GM19328 (cell line): ENCODE results near the gene CPED1.

ENCODE experiments used
- ATAC-seq: cut with Tn5 transposase; IDR thresholded peaks from one replicate; pipeline ENCODE4 v1.9.1; 2021; ENCODE audit warnings: mild to moderate bottlenecking, moderate library complexity; ENCODE audit not compliant: unreplicated experiment

Gene CPED1

GRCh38 chr7:120988591-120989256, at the start of gene CPED1:
TSS of gene CPED1 (plus strand) at chr7:120988711. CDS start at chr7:120989622, 911 bp downstream.
- no peak for ATAC-seq

GRCh38 chr7:120939345-120939744, 49.2 kb upstream of the CPED1 start:
- ATAC-seq, result no peak

GRCh38 chr7:120941064-120941463, 47.4 kb upstream of the CPED1 start:
- no peak for ATAC-seq

GRCh38 chr7:120941856-120942255, 46.7 kb upstream of the CPED1 start:
- no peak for ATAC-seq

GRCh38 chr7:120942861-120943260, 45.6 kb upstream of the CPED1 start:
- ATAC-seq, result no peak

GRCh38 chr7:120944826-120945562, 43.5 kb upstream of the CPED1 start:
- ATAC-seq, result no peak

- ATAC-seq, result no peak
Observed at GRCh38 chr7:120947980-120948379, 40.5 kb upstream of the CPED1 start.

- no peak for ATAC-seq
Observed at GRCh38 chr7:120949393-120949911, 39.1 kb upstream of the CPED1 start.

GRCh38 chr7:120949998-120950538, 38.4 kb upstream of the CPED1 start:
- ATAC-seq, result no peak

GRCh38 chr7:120950539-120951308, 37.8 kb upstream of the CPED1 start, which contains the start of gene ING3:
TSS of gene ING3 (plus strand) at chr7:120950777. CDS start at chr7:120950897, 120 bp downstream.
- peak; percentile 98 for ATAC-seq

- ATAC-seq, result no peak
Observed at GRCh38 chr7:120951309-120951699, 37.2 kb upstream of the CPED1 start.

GRCh38 chr7:120951826-120952225, 36.7 kb upstream of the CPED1 start:
- no peak for ATAC-seq

GRCh38 chr7:120955577-120956149, 32.8 kb upstream of the CPED1 start:
- ATAC-seq, result no peak

GRCh38 chr7:120959929-120960484, 28.5 kb upstream of the CPED1 start:
- ATAC-seq, result no peak

GRCh38 chr7:120960714-120961113, 27.8 kb upstream of the CPED1 start:
- ATAC-seq, result no peak

- ATAC-seq, result no peak
Observed at GRCh38 chr7:120961638-120962173, 26.8 kb upstream of the CPED1 start.

GRCh38 chr7:120964088-120964487, 24.4 kb upstream of the CPED1 start:
- no peak for ATAC-seq

- ATAC-seq, result no peak
Observed at GRCh38 chr7:120966961-120967360, 21.6 kb upstream of the CPED1 start.

- no peak for ATAC-seq
Observed at GRCh38 chr7:120973849-120974248, 14.7 kb upstream of the CPED1 start.
